K562 (cell line): ENCODE data around the gene DAB1. TPM values are rescaled to one million over a fixed set of nuclear protein-coding genes. Genes with fewer than 3 reads are reported as not detected.

ENCODE experiments used
- HDAC1 ChIP-seq, 2 experiments: fragments of 450-650 bp; IDR thresholded peaks; 2 replicates each; pipeline ENCODE4 v1.6.1; 2016 to 2017; ENCODE audit warnings: inconsistent platforms in 1 of 2, mild to moderate bottlenecking in 1 of 2, moderate library complexity in 1 of 2
- MAFF ChIP-seq: IDR thresholded peaks from 2 replicates; pipeline ENCODE4 v1.6.1; 2012; ENCODE audit warnings: low read length, improper control_type of control experiment
- ZNF239 ChIP-seq: fragments of 250-450 bp; sonication (Bioruptor Pico); IDR thresholded peaks from 2 replicates; pipeline ENCODE4 v1.4.0; 2020; ENCODE audit warnings: mild to moderate bottlenecking
- polyA plus RNA-seq, 8 experiments: library from polyadenylated mRNA; depleted of rRNA in 4 of 8; stranded (reverse) in 5 of 8; unstranded in 3 of 8; fragments of >200 nt; fragmentation: Nextera tagmentation in 2 of 8; fragmentation: Illumina TruSeq in 1 of 8; extraction: Ambion mirVana in 2 of 8; extraction: Trizol in 1 of 8; gene quantifications; 2 replicates each; pipeline versions ENCODE4 v1.2.1 to v1.2.3, GENCODE V29; 2011 to 2014; ENCODE audit warnings: inconsistent platforms in 1 of 8, missing spikeins in 1 of 8
- total RNA-seq, 7 experiments: library from RNA; depleted of rRNA in 6 of 7; stranded (reverse); fragments of >200 nt in 6 of 7; fragmentation: Illumina TruSeq in 2 of 7; extraction: Trizol in 2 of 7; gene quantifications; 2 replicates each; pipeline versions ENCODE4 v1.2.1 to v1.2.3, GENCODE V29; 2011 to 2021; ENCODE audit warnings: low replicate concordance in 1 of 7
- TF ChIP-seq, protein P1 (sequence below), 2 experiments: fragments of 450-650 bp; IDR thresholded peaks; 2 replicates each; pipeline ENCODE4 v1.6.1; 2018; ENCODE audit warnings: mild to moderate bottlenecking in 2 of 2, low read depth in 1 of 2; ENCODE audit not compliant: partially characterized antibody in 2 of 2
- TF ChIP-seq, protein P2 (sequence below): fragments of 450-650 bp; formaldehyde crosslinking; conservative IDR thresholded peaks from 2 replicates; pipeline ENCODE4 v1.4.0; 2022; ENCODE audit warnings: mild to moderate bottlenecking, missing genetic modification characterization
- TF ChIP-seq, protein P3 (sequence below): fragments of 250-450 bp; sonication (Bioruptor Pico); IDR thresholded peaks from 2 replicates; pipeline ENCODE4 v1.4.0; 2020; ENCODE audit warnings: mild to moderate bottlenecking

The DAB1 gene
- total and polyA plus RNA-seq, 9 of the 15 experiments (the other 6 are each of a cell fraction or from before 2014, with no cell fraction given): not detected

DNA sequence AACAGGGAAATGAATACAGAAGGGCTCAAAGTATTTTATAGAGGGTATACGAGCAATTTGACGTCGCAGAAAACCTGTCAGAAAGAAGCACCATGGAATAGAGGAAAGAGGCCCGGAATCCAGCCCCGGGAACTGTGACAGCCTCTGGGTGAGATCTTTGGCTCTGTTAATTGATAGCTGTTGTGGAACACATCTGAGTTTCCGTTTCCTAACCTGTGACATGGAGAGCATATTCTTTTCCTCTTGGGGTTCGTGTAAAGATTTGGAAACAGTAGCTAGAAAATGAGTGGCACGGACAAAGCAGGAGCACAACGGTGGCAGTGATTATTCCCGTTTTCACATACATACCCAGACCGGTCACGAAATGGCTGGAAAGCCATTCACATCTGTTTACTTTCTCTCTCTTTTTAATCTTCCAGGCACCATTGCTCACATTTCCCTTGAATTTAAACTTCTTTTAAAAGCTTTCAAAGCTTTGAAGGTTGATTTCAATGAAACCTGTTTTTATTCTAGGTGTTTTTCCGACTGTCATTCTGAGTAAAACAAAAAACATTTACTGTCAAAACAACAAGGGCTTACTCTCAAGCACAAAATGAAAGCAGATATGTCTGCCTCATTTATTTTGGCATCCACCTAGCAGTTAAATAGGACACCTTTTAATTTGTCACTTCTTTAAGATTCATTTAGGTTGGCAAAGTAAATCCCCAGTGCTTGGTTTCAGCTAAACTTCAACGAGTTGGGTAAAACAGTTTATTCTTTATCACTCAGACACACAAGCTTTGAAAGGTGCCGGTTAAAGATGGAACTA, 431.3 kb downstream of the DAB1 start (continued):
- TF ChIP-seq, protein P1, sequence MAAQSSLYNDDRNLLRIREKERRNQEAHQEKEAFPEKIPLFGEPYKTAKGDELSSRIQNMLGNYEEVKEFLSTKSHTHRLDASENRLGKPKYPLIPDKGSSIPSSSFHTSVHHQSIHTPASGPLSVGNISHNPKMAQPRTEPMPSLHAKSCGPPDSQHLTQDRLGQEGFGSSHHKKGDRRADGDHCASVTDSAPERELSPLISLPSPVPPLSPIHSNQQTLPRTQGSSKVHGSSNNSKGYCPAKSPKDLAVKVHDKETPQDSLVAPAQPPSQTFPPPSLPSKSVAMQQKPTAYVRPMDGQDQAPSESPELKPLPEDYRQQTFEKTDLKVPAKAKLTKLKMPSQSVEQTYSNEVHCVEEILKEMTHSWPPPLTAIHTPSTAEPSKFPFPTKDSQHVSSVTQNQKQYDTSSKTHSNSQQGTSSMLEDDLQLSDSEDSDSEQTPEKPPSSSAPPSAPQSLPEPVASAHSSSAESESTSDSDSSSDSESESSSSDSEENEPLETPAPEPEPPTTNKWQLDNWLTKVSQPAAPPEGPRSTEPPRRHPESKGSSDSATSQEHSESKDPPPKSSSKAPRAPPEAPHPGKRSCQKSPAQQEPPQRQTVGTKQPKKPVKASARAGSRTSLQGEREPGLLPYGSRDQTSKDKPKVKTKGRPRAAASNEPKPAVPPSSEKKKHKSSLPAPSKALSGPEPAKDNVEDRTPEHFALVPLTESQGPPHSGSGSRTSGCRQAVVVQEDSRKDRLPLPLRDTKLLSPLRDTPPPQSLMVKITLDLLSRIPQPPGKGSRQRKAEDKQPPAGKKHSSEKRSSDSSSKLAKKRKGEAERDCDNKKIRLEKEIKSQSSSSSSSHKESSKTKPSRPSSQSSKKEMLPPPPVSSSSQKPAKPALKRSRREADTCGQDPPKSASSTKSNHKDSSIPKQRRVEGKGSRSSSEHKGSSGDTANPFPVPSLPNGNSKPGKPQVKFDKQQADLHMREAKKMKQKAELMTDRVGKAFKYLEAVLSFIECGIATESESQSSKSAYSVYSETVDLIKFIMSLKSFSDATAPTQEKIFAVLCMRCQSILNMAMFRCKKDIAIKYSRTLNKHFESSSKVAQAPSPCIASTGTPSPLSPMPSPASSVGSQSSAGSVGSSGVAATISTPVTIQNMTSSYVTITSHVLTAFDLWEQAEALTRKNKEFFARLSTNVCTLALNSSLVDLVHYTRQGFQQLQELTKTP (IDR thresholded peaks at IDR 0.05; ENCODE audit: low read depth in 1 of 2, partially characterized antibody in 2 of 2): no peak
- TF ChIP-seq HDAC1 (IDR thresholded peaks at IDR 0.05) (no peak), ZNF239 (no peak), MAFF (no peak)
- TF ChIP-seq, protein P2, sequence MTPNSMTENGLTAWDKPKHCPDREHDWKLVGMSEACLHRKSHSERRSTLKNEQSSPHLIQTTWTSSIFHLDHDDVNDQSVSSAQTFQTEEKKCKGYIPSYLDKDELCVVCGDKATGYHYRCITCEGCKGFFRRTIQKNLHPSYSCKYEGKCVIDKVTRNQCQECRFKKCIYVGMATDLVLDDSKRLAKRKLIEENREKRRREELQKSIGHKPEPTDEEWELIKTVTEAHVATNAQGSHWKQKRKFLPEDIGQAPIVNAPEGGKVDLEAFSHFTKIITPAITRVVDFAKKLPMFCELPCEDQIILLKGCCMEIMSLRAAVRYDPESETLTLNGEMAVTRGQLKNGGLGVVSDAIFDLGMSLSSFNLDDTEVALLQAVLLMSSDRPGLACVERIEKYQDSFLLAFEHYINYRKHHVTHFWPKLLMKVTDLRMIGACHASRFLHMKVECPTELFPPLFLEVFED (CRISPR knock-in tag): no peak
- TF ChIP-seq, protein P3, sequence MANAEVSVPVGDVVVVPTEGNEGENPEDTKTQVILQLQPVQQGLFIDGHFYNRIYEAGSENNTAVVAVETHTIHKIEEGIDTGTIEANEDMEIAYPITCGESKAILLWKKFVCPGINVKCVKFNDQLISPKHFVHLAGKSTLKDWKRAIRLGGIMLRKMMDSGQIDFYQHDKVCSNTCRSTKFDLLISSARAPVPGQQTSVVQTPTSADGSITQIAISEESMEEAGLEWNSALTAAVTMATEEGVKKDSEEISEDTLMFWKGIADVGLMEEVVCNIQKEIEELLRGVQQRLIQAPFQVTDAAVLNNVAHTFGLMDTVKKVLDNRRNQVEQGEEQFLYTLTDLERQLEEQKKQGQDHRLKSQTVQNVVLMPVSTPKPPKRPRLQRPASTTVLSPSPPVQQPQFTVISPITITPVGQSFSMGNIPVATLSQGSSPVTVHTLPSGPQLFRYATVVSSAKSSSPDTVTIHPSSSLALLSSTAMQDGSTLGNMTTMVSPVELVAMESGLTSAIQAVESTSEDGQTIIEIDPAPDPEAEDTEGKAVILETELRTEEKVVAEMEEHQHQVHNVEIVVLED: no peak
